GM12874 (cell line): Measurements from ENCODE around the gene LRRC40.

Source experiments
- CTCF ChIP-seq: IDR thresholded peaks from 2 replicates; pipeline ENCODE4 v1.5.1; 2011; ENCODE audit warnings: low read depth, mild to moderate bottlenecking, control low read depth, low read length, moderate library complexity; ENCODE audit not compliant: insufficient read depth

The LRRC40 gene

GRCh38 chr1:70211541-70211940 lies 6.2 kb upstream of the LRRC40 start:
- TF ChIP-seq CTCF, result no peak

GRCh38 chr1:70210820-70211219 lies 5.4 kb upstream of the LRRC40 start:
- TF ChIP-seq CTCF, result no peak

- TF ChIP-seq CTCF, result no peak
These were observed 2.9 kb upstream of the LRRC40 start for GRCh38 chr1:70208292-70208691.

GRCh38 chr1:70207492-70207891 lies 2.1 kb upstream of the LRRC40 start:
- TF ChIP-seq CTCF, result no peak

- no peak for TF ChIP-seq CTCF
These were observed 327 bp downstream of the LRRC40 start for GRCh38 chr1:70205071-70205433.

GRCh38 chr1:70204600-70204999 lies 779 bp downstream of the LRRC40 start:
- no peak for TF ChIP-seq CTCF

GRCh38 chr1:70204139-70204538 lies 1.2 kb downstream of the LRRC40 start:
- TF ChIP-seq CTCF, result no peak

- TF ChIP-seq CTCF, result no peak
These were observed 3.1 kb downstream of the LRRC40 start for GRCh38 chr1:70202173-70202758.
